HepG2 (cell line): ENCODE measurements around the gene MAPK14. TPM values are rescaled to one million over a fixed set of nuclear protein-coding genes. Genes with fewer than 3 reads are reported as not detected.
A peak's percentile ranks its signal among the peaks of the same experiment; 100 is the strongest.

Experiments used
- AHR ChIP-seq: IDR thresholded peaks from 2 replicates; pipeline ENCODE4 v1.6.1; 2018; ENCODE audit warnings: missing genetic modification reagents, missing compliant biosample characterization
- ATRX ChIP-seq: sonication (generic); formaldehyde crosslinking; IDR thresholded peaks from 2 replicates; pipeline ENCODE4 v1.4.0; 2020; ENCODE audit warnings: missing genetic modification reagents, borderline replicate concordance
- BHLHE40 ChIP-seq: IDR thresholded peaks from 2 replicates; pipeline ENCODE4 v1.6.1; 2011; ENCODE audit warnings: low read length, improper control_type of control experiment
- HHEX ChIP-seq: IDR thresholded peaks from 2 replicates; pipeline ENCODE4 v1.6.1; 2016; ENCODE audit warnings: control low read depth
- HMGXB4 ChIP-seq, 2 experiments: sonication (generic) in 1 of 2; formaldehyde crosslinking in 1 of 2; IDR thresholded peaks; 2 replicates each; pipeline versions ENCODE4 v1.4.0 to v1.6.1; 2018 to 2020; ENCODE audit warnings: missing genetic modification reagents in 2 of 2, borderline replicate concordance in 1 of 2, low read depth in 1 of 2, mild to moderate bottlenecking in 1 of 2, missing biosample characterization in 1 of 2
- MBNL3 ChIP-seq: fragments of 250-450 bp; sonication (Bioruptor Pico); conservative IDR thresholded peaks from 2 replicates; pipeline ENCODE4 v1.8.0; 2022; ENCODE audit warnings: mild to moderate bottlenecking, inconsistent platforms
- NCOA2 ChIP-seq: sonication (generic); formaldehyde crosslinking; IDR thresholded peaks from 2 replicates; pipeline ENCODE4 v1.8.0; 2022; ENCODE audit warnings: inconsistent platforms
- REPIN1 ChIP-seq: sonication (generic); formaldehyde crosslinking; IDR thresholded peaks from 2 replicates; pipeline ENCODE4 v1.8.0; 2022; ENCODE audit warnings: missing genetic modification reagents, low read depth, mild to moderate bottlenecking, borderline replicate concordance
- SAP130 ChIP-seq: IDR thresholded peaks from 2 replicates; pipeline ENCODE4 v1.6.1; 2016; ENCODE audit warnings: low read depth
- SP1 ChIP-seq, 2 experiments: fragments of 450-650 bp in 1 of 2; sonication (generic) in 1 of 2; formaldehyde crosslinking in 1 of 2; IDR thresholded peaks; 2 replicates each; pipeline versions ENCODE4 v1.4.0 to v1.6.1; 2016 to 2020; ENCODE audit warnings: missing genetic modification reagents in 1 of 2
- STAT6 ChIP-seq: sonication (generic); formaldehyde crosslinking; IDR thresholded peaks from 2 replicates; pipeline ENCODE4 v1.4.0; 2020; ENCODE audit warnings: missing genetic modification reagents, mild to moderate bottlenecking, borderline replicate concordance
- TCF7L2 ChIP-seq: IDR thresholded peaks from 2 replicates; pipeline ENCODE4 v1.6.1; 2011; ENCODE audit warnings: mild to moderate bottlenecking, low read depth, low read length, moderate library complexity
- ZFP37 ChIP-seq: sonication (generic); formaldehyde crosslinking; IDR thresholded peaks from 2 replicates; pipeline ENCODE4 v1.4.0; 2020; ENCODE audit warnings: missing genetic modification reagents, borderline replicate concordance
- ZGPAT ChIP-seq: IDR thresholded peaks from 2 replicates; pipeline ENCODE4 v1.6.1; 2016; ENCODE audit warnings: mild to moderate bottlenecking
- ZMYM2 ChIP-seq: sonication (generic); formaldehyde crosslinking; IDR thresholded peaks from 2 replicates; pipeline ENCODE4 v1.8.0; 2022; ENCODE audit warnings: mild to moderate bottlenecking, missing genetic modification reagents
- ZNF207 ChIP-seq: fragments of 450-650 bp; IDR thresholded peaks from 2 replicates; pipeline ENCODE4 v1.6.1; 2016; ENCODE audit warnings: antibody characterized with exemption, borderline replicate concordance
- ZNF230 ChIP-seq: sonication (generic); formaldehyde crosslinking; IDR thresholded peaks from 2 replicates; pipeline ENCODE4 v1.4.0; 2020; ENCODE audit warnings: mild to moderate bottlenecking, missing genetic modification reagents
- ZNF256 ChIP-seq: sonication (generic); formaldehyde crosslinking; conservative IDR thresholded peaks from 2 replicates; pipeline ENCODE4 v1.4.0; 2020; ENCODE audit warnings: missing genetic modification reagents
- ZNF670 ChIP-seq: sonication (generic); formaldehyde crosslinking; IDR thresholded peaks from 2 replicates; pipeline ENCODE4 v1.8.0; 2022; ENCODE audit warnings: mild to moderate bottlenecking, missing genetic modification reagents, borderline replicate concordance
- ZNF724P ChIP-seq: sonication (generic); formaldehyde crosslinking; IDR thresholded peaks from 2 replicates; pipeline ENCODE4 v1.8.0; 2022; ENCODE audit warnings: missing genetic modification reagents, borderline replicate concordance
- polyA plus RNA-seq, 8 experiments: library from polyadenylated mRNA; depleted of rRNA in 3 of 8; stranded (reverse) in 7 of 8; unstranded in 1 of 8; fragments of >200 nt; fragmentation: Illumina TruSeq in 4 of 8; extraction: Trizol in 4 of 8; gene quantifications; 2 replicates each; pipeline versions ENCODE4 v1.2.1 to v1.2.3, GENCODE V29; 2011 to 2016; ENCODE audit warnings: low read depth in 4 of 8, missing spikeins in 1 of 8, mixed read lengths in 1 of 8; ENCODE audit not compliant: insufficient read depth in 1 of 8
- total RNA-seq, 5 experiments: library from RNA; depleted of rRNA; stranded (reverse); fragments of >200 nt; fragmentation: Illumina TruSeq; extraction: Trizol; gene quantifications; 2 replicates each; pipeline ENCODE4 v1.2.3, GENCODE V29; 2016; ENCODE audit warnings: low read depth in 1 of 5
- TF ChIP-seq, protein P1 (sequence below): sonication (generic); formaldehyde crosslinking; IDR thresholded peaks from 2 replicates; pipeline ENCODE4 v1.5.0; 2020; ENCODE audit warnings: missing genetic modification reagents
- TF ChIP-seq, protein P2 (sequence below): sonication (generic); formaldehyde crosslinking; IDR thresholded peaks from 2 replicates; pipeline ENCODE4 v1.4.0; 2020; ENCODE audit warnings: missing genetic modification reagents, mild to moderate bottlenecking, borderline replicate concordance

The MAPK14 gene
- total and polyA plus RNA-seq, 2 of the 13 experiments (the other 11 are each of a cell fraction or from before 2014, with no cell fraction given), result 66.3 to 67.3 TPM

- TF ChIP-seq, protein P1, sequence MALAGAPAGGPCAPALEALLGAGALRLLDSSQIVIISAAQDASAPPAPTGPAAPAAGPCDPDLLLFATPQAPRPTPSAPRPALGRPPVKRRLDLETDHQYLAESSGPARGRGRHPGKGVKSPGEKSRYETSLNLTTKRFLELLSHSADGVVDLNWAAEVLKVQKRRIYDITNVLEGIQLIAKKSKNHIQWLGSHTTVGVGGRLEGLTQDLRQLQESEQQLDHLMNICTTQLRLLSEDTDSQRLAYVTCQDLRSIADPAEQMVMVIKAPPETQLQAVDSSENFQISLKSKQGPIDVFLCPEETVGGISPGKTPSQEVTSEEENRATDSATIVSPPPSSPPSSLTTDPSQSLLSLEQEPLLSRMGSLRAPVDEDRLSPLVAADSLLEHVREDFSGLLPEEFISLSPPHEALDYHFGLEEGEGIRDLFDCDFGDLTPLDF (CRISPR knock-in tag), result peak; percentile 93
- TF ChIP-seq MBNL3 (CRISPR knock-in tag) (no peak), ZNF670 (peak; percentile 95), STAT6 (CRISPR knock-in tag) (peak; percentile 89), ZNF230 (peak; percentile 91; the same call in 1 of the 2 replicates), AHR (CRISPR knock-in tag) (peak; percentile 81; the same call in 1 of the 2 replicates), NCOA2 (CRISPR knock-in tag) (peak; percentile 72), HMGXB4 (CRISPR knock-in tag; IDR thresholded peaks at IDR 0.05; ENCODE audit: borderline replicate concordance in 1 of 2, low read depth in 1 of 2) (peak; percentile 95 to 96), SP1 (IDR thresholded peaks at IDR 0.05) (peak; percentile 96), SP1 (CRISPR knock-in tag; IDR thresholded peaks at IDR 0.05) (peak; percentile 65), ZMYM2 (CRISPR knock-in tag) (no peak), ZFP37 (CRISPR knock-in tag) (no peak), ZNF256 (CRISPR knock-in tag) (peak; percentile 61; the same call in 1 of the 2 replicates), ATRX (CRISPR knock-in tag) (no peak), TCF7L2 (no peak), ZGPAT (peak; percentile 90), HHEX (no peak), ZNF724P (peak; percentile 92; the same call in 1 of the 2 replicates), SAP130 (CRISPR knock-in tag) (peak; percentile 89), ZNF207 (no peak), BHLHE40 (no peak), REPIN1 (CRISPR knock-in tag) (peak; percentile 84; the same call in 1 of the 2 replicates)
- TF ChIP-seq, protein P2, sequence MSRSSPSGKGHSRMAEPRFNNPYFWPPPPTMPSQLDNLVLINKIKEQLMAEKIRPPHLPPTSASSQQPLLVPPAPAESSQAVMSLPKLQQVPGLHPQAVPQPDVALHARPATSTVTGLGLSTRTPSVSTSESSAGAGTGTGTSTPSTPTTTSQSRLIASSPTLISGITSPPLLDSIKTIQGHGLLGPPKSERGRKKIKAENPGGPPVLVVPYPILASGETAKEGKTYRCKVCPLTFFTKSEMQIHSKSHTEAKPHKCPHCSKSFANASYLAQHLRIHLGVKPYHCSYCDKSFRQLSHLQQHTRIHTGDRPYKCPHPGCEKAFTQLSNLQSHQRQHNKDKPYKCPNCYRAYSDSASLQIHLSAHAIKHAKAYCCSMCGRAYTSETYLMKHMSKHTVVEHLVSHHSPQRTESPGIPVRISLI (CRISPR knock-in tag), result no peak
Observed at GRCh38 chr6:36027501-36028087, at the start of gene MAPK14 (continued).
